Left ventricle myocardium inferior (tissue), 1 donor: ENCODE data around the gene SEMA5B. TPM values are rescaled to one million over a fixed set of nuclear protein-coding genes. Genes with fewer than 3 reads are reported as not detected.

Experiments used
- DNase-seq: peaks from one replicate; pipeline ENCODE4 v3.0.0-alpha.2; 2020
- H3K27ac ChIP-seq: fragments of 200-600 bp; replicated peaks from 2 replicates; pipeline ENCODE4 v1.8.0; 2021
- H3K27me3 ChIP-seq: fragments of 200-600 bp; 2 replicates; pipeline ENCODE4 v1.8.0; 2021; ENCODE audit warnings: low read depth
- H3K36me3 ChIP-seq: fragments of 200-600 bp; 2 replicates; pipeline ENCODE4 v1.8.0; 2021
- H3K4me1 ChIP-seq: fragments of 200-600 bp; 2 replicates; pipeline ENCODE4 v1.8.0; 2021
- H3K4me3 ChIP-seq: fragments of 200-600 bp; 2 replicates; pipeline ENCODE4 v1.8.0; 2021; ENCODE audit warnings: mild to moderate bottlenecking, moderate library complexity
- H3K9me3 ChIP-seq: fragments of 200-600 bp; replicated peaks from 2 replicates; pipeline ENCODE4 v1.8.0; 2021
- intact Hi-C: fragments of 100-400 bp; cut with micrococcal nuclease; formaldehyde crosslinking; loops from one replicate; pipeline ENCODE4 v1.11.0; 2022
- total RNA-seq: library from RNA; stranded (reverse); fragmentation: NEBNext Ultra II Directional; extraction: Animal tissue kit (Norgen Biotek cat#: 25700); gene quantifications from one replicate; pipeline ENCODE4 v1.2.1, GENCODE V29; 2021
- TF ChIP-seq, protein P1 (sequence below): fragments of 200-600 bp; IDR thresholded peaks from 2 replicates; pipeline ENCODE4 v1.8.0; 2021; ENCODE audit warnings: antibody characterized with exemption, mild to moderate bottlenecking, borderline replicate concordance
- donor health status: DM: no; HTN: yes; CAD: no; lungs with severe emphysema.

Gene SEMA5B
- total RNA-seq, 1 donor from 2014 or later, result 5.3 TPM

DNA sequence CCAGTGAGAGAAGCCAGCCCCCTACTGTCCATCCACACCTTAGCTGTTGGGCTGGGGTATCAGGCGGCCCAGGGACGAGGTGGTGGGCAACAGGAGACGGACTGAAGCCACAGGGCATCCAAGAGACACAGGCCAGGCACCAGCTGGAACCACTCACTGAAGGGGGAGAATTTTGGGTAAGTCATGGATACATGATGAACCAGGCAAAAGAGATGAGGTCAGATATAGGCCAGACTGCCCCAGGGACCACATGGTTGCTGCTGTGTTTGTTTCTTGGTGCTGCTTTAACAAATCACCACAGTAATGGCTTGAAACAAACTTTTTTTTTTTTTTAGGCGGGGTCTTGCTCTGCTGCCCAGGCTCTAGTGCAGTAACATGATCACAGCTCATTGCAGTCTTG lies 66.4 kb downstream of the SEMA5B start:
- DNase-seq, result no peak
- Histone ChIP-seq H3K4me1 (peaks cover 83% of the 10 kb centered on the region), H3K9me3 (no peaks in the 10 kb centered on the region), H3K27me3 (no peaks in the 10 kb centered on the region), H3K4me3 (no peak overlapping the region), H3K36me3 (no peaks in the 10 kb centered on the region), H3K27ac (peak overlapping the region; percentile 11)
- intact Hi-C loops, result no loop called here
- TF ChIP-seq, protein P1, sequence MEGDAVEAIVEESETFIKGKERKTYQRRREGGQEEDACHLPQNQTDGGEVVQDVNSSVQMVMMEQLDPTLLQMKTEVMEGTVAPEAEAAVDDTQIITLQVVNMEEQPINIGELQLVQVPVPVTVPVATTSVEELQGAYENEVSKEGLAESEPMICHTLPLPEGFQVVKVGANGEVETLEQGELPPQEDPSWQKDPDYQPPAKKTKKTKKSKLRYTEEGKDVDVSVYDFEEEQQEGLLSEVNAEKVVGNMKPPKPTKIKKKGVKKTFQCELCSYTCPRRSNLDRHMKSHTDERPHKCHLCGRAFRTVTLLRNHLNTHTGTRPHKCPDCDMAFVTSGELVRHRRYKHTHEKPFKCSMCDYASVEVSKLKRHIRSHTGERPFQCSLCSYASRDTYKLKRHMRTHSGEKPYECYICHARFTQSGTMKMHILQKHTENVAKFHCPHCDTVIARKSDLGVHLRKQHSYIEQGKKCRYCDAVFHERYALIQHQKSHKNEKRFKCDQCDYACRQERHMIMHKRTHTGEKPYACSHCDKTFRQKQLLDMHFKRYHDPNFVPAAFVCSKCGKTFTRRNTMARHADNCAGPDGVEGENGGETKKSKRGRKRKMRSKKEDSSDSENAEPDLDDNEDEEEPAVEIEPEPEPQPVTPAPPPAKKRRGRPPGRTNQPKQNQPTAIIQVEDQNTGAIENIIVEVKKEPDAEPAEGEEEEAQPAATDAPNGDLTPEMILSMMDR, result no peak

DNA sequence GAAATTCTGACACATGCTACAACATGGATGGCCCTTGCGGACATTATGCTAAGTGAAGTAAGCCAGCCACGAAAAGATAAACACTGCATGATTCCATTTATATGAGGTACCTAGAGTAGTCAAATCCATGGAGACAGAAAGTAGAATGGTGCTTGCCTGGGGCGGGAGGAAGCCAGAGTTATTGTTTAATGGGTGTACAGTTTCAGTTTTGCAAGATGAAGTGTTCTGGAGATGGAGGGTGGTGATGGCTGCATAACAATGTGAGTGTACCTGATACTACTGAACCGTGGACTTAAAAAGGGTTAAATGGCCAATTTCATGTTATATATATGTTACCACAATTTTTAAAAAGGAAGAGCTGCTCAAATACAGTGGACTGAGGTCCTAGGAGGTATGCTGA lies 66.9 kb downstream of the SEMA5B start:
- TF ChIP-seq, protein P1, result no peak
- Histone ChIP-seq H3K4me3 (no peak overlapping the region), H3K36me3 (no peaks in the 10 kb centered on the region), H3K9me3 (no peaks in the 10 kb centered on the region), H3K27me3 (no peaks in the 10 kb centered on the region), H3K27ac (no peak overlapping the region), H3K4me1 (peaks cover 88% of the 10 kb centered on the region)
- no peak for DNase-seq
- intact Hi-C loops, result no loop called here

DNA sequence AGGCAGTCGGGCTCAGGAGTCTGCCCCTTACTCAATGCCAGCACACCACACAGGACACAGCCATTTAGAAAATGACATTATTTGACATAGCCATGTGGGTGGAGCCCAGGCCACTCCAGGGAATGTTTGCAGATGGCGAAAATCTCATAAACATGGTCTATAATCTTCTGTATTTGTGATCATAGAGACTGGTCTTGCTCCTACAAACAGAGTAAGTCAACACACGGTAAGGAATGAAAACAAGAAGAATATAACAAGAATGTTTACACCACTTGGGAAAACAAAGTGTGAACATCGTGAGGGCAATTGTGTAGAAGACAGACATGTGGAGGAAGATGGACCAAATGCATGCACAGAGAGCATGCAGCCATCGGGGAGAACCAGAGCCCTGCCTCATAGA lies 68.2 kb downstream of the SEMA5B start:
- Histone ChIP-seq H3K36me3 (no peaks in the 10 kb centered on the region), H3K27ac (peak overlapping the region; percentile 10), H3K9me3 (no peaks in the 10 kb centered on the region), H3K4me3 (no peak overlapping the region), H3K4me1 (peaks cover 89% of the 10 kb centered on the region), H3K27me3 (no peaks in the 10 kb centered on the region)
- intact Hi-C loops, result no loop called here
- TF ChIP-seq, protein P1, result no peak
- DNase-seq, result no peak

DNA sequence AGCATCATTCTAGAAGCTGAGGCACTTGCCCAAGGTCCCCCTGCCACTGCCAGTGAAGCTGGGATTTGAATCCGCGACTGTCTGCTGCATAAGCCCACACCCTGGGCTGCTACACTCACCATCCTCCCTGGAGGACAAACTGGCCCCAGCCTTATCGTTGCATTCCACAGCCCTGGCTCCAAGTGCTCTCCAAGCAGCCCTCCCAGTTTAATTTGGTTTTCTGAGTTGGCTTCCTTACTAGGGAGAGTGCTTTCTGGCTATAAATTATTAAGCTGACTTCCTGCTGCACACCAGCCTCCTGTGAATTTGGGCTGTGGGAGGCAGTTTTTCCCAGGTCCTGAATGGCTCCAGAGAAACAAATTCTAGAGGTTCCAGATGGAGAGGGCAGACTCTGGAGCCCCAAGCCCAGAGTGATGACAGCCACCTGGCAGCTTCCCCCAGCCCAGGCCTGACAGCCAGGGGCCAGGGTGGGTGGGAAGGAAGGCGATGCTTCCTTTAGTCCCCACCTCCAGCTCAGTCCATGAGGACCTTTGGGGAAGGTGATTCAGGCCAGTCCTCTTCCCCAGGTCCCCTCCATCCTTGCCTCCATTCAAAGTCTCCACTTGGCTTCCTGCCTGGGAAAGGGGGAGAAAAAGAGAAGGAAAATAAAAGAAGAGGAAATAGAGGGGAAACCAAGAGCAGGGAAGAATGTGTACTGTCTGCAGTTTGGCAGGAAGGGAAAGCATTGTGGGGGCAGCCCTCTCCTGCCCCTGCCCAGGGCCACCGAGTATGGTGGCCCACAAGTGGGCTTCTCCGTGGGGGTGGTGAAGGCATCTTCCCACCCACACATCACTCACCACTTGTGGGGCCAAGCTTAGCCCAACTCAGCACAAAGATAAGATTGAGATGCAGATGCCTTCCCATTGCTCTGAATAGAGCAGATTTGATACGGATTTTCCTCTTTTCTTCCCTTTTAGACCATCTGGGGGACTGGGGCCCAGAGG lies 69.6 kb downstream of the SEMA5B start:
- DNase-seq, result peak; percentile 65
- TF ChIP-seq, protein P1, result no peak
- intact Hi-C loops, result no loop called here
- Histone ChIP-seq H3K4me3 (peak overlapping the region; percentile 51), H3K4me1 (peaks cover 86% of the 10 kb centered on the region), H3K27me3 (no peaks in the 10 kb centered on the region), H3K27ac (peak overlapping the region; percentile 89), H3K9me3 (no peaks in the 10 kb centered on the region), H3K36me3 (no peaks in the 10 kb centered on the region)

DNA sequence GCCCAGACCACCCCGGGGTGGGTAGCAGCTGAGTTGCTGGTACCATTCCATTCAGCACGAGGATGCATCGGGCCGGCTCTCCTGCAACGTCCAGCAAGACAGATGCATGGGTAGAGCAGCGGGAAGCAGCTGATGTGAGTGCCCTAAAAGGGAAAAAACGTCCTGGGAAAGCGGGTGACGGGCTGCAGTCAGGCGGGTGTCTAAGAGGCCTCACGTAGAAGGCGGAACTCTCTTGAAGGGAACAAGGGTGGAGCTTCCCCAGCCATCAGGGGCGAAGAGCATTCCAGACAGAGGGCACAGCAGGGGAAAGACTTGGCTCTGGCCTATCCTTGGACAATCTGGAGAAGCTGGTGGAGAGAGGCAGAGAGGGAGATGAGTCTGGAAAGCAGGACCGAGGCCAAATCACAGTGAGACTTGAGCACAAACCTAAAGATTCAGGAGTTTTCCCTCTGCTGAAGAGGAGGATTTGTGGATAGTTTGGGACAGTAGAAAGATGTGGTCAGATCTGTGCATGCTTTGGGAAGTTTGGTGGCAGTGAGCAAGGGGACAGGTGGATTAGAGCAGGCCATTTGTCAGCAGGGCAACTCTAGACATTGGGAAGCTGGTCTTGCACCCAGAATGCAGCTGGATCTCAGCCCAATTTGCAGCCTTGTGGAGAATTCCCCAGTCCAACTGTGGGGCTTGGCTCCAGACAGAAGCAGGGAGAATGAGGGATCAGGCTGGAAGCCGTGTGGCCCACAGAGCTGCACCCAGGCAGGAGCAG lies 70.7 kb downstream of the SEMA5B start:
- H3K9me3 ChIP-seq, result no peaks in the 10 kb centered on the region

More for the DNA sequence above, 70.7 kb downstream of the SEMA5B start:
- H3K27ac ChIP-seq, result peak overlapping the region; percentile 89
- intact Hi-C loops, result no loop called here
- DNase-seq, result no peak
- TF ChIP-seq, protein P1, result no peak
- no peaks in the 10 kb centered on the region for H3K27me3 ChIP-seq
- no peaks in the 10 kb centered on the region for H3K36me3 ChIP-seq
- peak overlapping the region; percentile 51 for H3K4me3 ChIP-seq
- H3K4me1 ChIP-seq, result peaks cover 77% of the 10 kb centered on the region
